ENCODE measurements around the gene LRSAM1.

Gene LRSAM1

GRCh38 chr9:127424676-127424999 lies 26.7 kb upstream of the LRSAM1 start:
- DNase-seq (ENCODE audit: low read depth in 3 of 3, low spot score in 1 of 3): no peak

- DNase-seq (ENCODE audit: low read depth in 3 of 3, low spot score in 1 of 3): no peak
Observed at GRCh38 chr9:127426756-127427155, 24.6 kb upstream of the LRSAM1 start.

GRCh38 chr9:127428348-127428747 lies 23.0 kb upstream of the LRSAM1 start:
- no peak for DNase-seq (ENCODE audit: low read depth in 3 of 3, low spot score in 1 of 3)

- DNase-seq (ENCODE audit: low read depth in 3 of 3, low spot score in 1 of 3): no peak
Observed at GRCh38 chr9:127430415-127430814, 20.9 kb upstream of the LRSAM1 start.

GRCh38 chr9:127437497-127438264 lies 13.6 kb upstream of the LRSAM1 start:
- DNase-seq (ENCODE audit: low read depth in 3 of 3, low spot score in 1 of 3): no peak

- no peak for DNase-seq (ENCODE audit: low read depth in 3 of 3, low spot score in 1 of 3)
Observed at GRCh38 chr9:127438394-127438793, 12.9 kb upstream of the LRSAM1 start.

- no peak for DNase-seq (ENCODE audit: low read depth in 3 of 3, low spot score in 1 of 3)
Observed at GRCh38 chr9:127444283-127444920, 6.9 kb upstream of the LRSAM1 start.

GRCh38 chr9:127444921-127445850 lies 6.1 kb upstream of the LRSAM1 start:
- no peak for DNase-seq (ENCODE audit: low read depth in 3 of 3, low spot score in 1 of 3)

GRCh38 chr9:127445851-127446712 lies 5.2 kb upstream of the LRSAM1 start:
- no peak for DNase-seq (ENCODE audit: low read depth in 3 of 3, low spot score in 1 of 3)

- no peak for DNase-seq (ENCODE audit: low read depth in 3 of 3, low spot score in 1 of 3)
Observed at GRCh38 chr9:127446713-127447415, 4.4 kb upstream of the LRSAM1 start.

- no peak for DNase-seq (ENCODE audit: low read depth in 3 of 3, low spot score in 1 of 3)
Observed at GRCh38 chr9:127447416-127448111, 3.7 kb upstream of the LRSAM1 start.

- DNase-seq (ENCODE audit: low read depth in 3 of 3, low spot score in 1 of 3): no peak
Observed at GRCh38 chr9:127448112-127448805, 3.1 kb upstream of the LRSAM1 start.

- DNase-seq (ENCODE audit: low read depth in 3 of 3, low spot score in 1 of 3): no peak
Observed at GRCh38 chr9:127449332-127449966, 1.9 kb upstream of the LRSAM1 start.

- no peak for DNase-seq (ENCODE audit: low read depth in 3 of 3, low spot score in 1 of 3)
Observed at GRCh38 chr9:127450243-127450760, 1.0 kb upstream of the LRSAM1 start.

- no peak for DNase-seq (ENCODE audit: low read depth in 3 of 3, low spot score in 1 of 3)
Observed at GRCh38 chr9:127451608-127451857, 223 bp downstream of the LRSAM1 start.

GRCh38 chr9:127451858-127452656 lies 747 bp downstream of the LRSAM1 start:
- peak in 1 of 3 donors; percentile 8 for DNase-seq (ENCODE audit: low read depth in 3 of 3, low spot score in 1 of 3)

GRCh38 chr9:127452691-127453090 lies 1.4 kb downstream of the LRSAM1 start:
- no peak for DNase-seq (ENCODE audit: low read depth in 3 of 3, low spot score in 1 of 3)

Data from stimulated activated CD4-positive, alpha-beta T cell treated with anti-CD3 and anti-CD28 coated beads, TNF-alpha, amount 100 ng/mL, for 1 hour (primary cell).